ENCODE measurements around the gene PRICKLE2.

The PRICKLE2 gene

GRCh38 chr3:64203969-64204908, 21.0 kb downstream of the PRICKLE2 start:
- no peaks in the 10 kb centered on the region for H3K36me3 ChIP-seq (ENCODE audit: insufficient read depth, low read length)
- H3K4me1 ChIP-seq (ENCODE audit: insufficient read depth, low read length), result peaks cover 16% of the 10 kb centered on the region; the same call in 1 of the 2 replicates
- H3K9me3 ChIP-seq (ENCODE audit: insufficient read depth, low read depth, low read length), result no peaks in the 10 kb centered on the region
- H3K4me3 ChIP-seq (ENCODE audit: low read length), result no peak overlapping the region
- no peak overlapping the region for H3K27ac ChIP-seq (ENCODE audit: low read depth, low read length)
- WGBS, result 87% methylated on average over 7 of the region's 7 CpGs
- no peaks in the 10 kb centered on the region for H3K27me3 ChIP-seq (ENCODE audit: insufficient read depth, low read length)
- H3K9ac ChIP-seq (ENCODE audit: low read depth, low read length), result no peak overlapping the region

- Histone ChIP-seq H3K4me3 (ENCODE audit: low read length) (no peak overlapping the region), H3K36me3 (ENCODE audit: insufficient read depth, low read length) (peaks cover 6% of the 10 kb centered on the region; the same call in 1 of the 2 replicates), H3K9me3 (ENCODE audit: insufficient read depth, low read depth, low read length) (no peaks in the 10 kb centered on the region), H3K27me3 (ENCODE audit: insufficient read depth, low read length) (no peaks in the 10 kb centered on the region), H3K4me1 (ENCODE audit: insufficient read depth, low read length) (peaks cover 16% of the 10 kb centered on the region; the same call in 1 of the 2 replicates), H3K27ac (ENCODE audit: low read depth, low read length) (no peak overlapping the region), H3K9ac (ENCODE audit: low read depth, low read length) (no peak overlapping the region)
- 95% methylated on average over 2 of the region's 2 CpGs for WGBS
These were observed 22.1 kb downstream of the PRICKLE2 start for GRCh38 chr3:64203216-64203615.

GRCh38 chr3:64199932-64200331, 25.3 kb downstream of the PRICKLE2 start:
- H3K9me3 ChIP-seq (ENCODE audit: insufficient read depth, low read depth, low read length), result no peaks in the 10 kb centered on the region
- H3K27ac ChIP-seq (ENCODE audit: low read depth, low read length), result no peak overlapping the region
- no peak overlapping the region for H3K9ac ChIP-seq (ENCODE audit: low read depth, low read length)
- H3K4me1 ChIP-seq (ENCODE audit: insufficient read depth, low read length), result peaks cover 26% of the 10 kb centered on the region
- H3K27me3 ChIP-seq (ENCODE audit: insufficient read depth, low read length), result no peaks in the 10 kb centered on the region
- no peak overlapping the region for H3K4me3 ChIP-seq (ENCODE audit: low read length)
- WGBS, result 91% methylated on average over 2 of the region's 2 CpGs
- H3K36me3 ChIP-seq (ENCODE audit: insufficient read depth, low read length), result peaks cover 15% of the 10 kb centered on the region; the same call in 1 of the 2 replicates

- WGBS, result 73% methylated on average over 5 of the region's 5 CpGs
- peak overlapping the region; percentile 71 for H3K27ac ChIP-seq (ENCODE audit: low read depth, low read length)
- no peak overlapping the region for H3K4me3 ChIP-seq (ENCODE audit: low read length)
- peak overlapping the region; percentile 23; the same call in 1 of the 2 replicates for H3K9ac ChIP-seq (ENCODE audit: low read depth, low read length)
- peaks cover 12% of the 10 kb centered on the region for H3K9me3 ChIP-seq (ENCODE audit: insufficient read depth, low read depth, low read length)
- H3K27me3 ChIP-seq (ENCODE audit: insufficient read depth, low read length), result no peaks in the 10 kb centered on the region
- H3K4me1 ChIP-seq (ENCODE audit: insufficient read depth, low read length), result peaks cover 17% of the 10 kb centered on the region
- peaks cover 19% of the 10 kb centered on the region; the same call in 1 of the 2 replicates for H3K36me3 ChIP-seq (ENCODE audit: insufficient read depth, low read length)
These were observed 28.9 kb downstream of the PRICKLE2 start for GRCh38 chr3:64196236-64196929.

- Histone ChIP-seq H3K27ac (ENCODE audit: low read depth, low read length) (peak overlapping the region; percentile 71), H3K36me3 (ENCODE audit: insufficient read depth, low read length) (peaks cover 19% of the 10 kb centered on the region; the same call in 1 of the 2 replicates), H3K9me3 (ENCODE audit: insufficient read depth, low read depth, low read length) (peaks cover 12% of the 10 kb centered on the region), H3K9ac (ENCODE audit: low read depth, low read length) (peak overlapping the region; percentile 23; the same call in 1 of the 2 replicates), H3K4me1 (ENCODE audit: insufficient read depth, low read length) (peaks cover 17% of the 10 kb centered on the region), H3K4me3 (ENCODE audit: low read length) (no peak overlapping the region), H3K27me3 (ENCODE audit: insufficient read depth, low read length) (no peaks in the 10 kb centered on the region)
- no CpG with 5 or more reads among the region's 1 CpG for WGBS
These were observed 29.5 kb downstream of the PRICKLE2 start for GRCh38 chr3:64195789-64196188.

- H3K9ac ChIP-seq (ENCODE audit: low read depth, low read length), result no peak overlapping the region
- WGBS, result 89% methylated on average over 6 of the region's 6 CpGs
- H3K27me3 ChIP-seq (ENCODE audit: insufficient read depth, low read length), result no peaks in the 10 kb centered on the region
- H3K36me3 ChIP-seq (ENCODE audit: insufficient read depth, low read length), result peaks cover 4% of the 10 kb centered on the region; the same call in 1 of the 2 replicates
- H3K4me1 ChIP-seq (ENCODE audit: insufficient read depth, low read length), result peaks cover 42% of the 10 kb centered on the region
- H3K4me3 ChIP-seq (ENCODE audit: low read length), result no peak overlapping the region
- peaks cover 12% of the 10 kb centered on the region for H3K9me3 ChIP-seq (ENCODE audit: insufficient read depth, low read depth, low read length)
- H3K27ac ChIP-seq (ENCODE audit: low read depth, low read length), result no peak overlapping the region
These were observed 33.4 kb downstream of the PRICKLE2 start for GRCh38 chr3:64191822-64192221.

- Histone ChIP-seq H3K9me3 (ENCODE audit: insufficient read depth, low read depth, low read length) (peaks cover 12% of the 10 kb centered on the region), H3K4me3 (ENCODE audit: low read length) (no peak overlapping the region), H3K27ac (ENCODE audit: low read depth, low read length) (no peak overlapping the region), H3K4me1 (ENCODE audit: insufficient read depth, low read length) (peaks cover 34% of the 10 kb centered on the region), H3K27me3 (ENCODE audit: insufficient read depth, low read length) (no peaks in the 10 kb centered on the region), H3K9ac (ENCODE audit: low read depth, low read length) (no peak overlapping the region), H3K36me3 (ENCODE audit: insufficient read depth, low read length) (peaks cover 4% of the 10 kb centered on the region; the same call in 1 of the 2 replicates)
- WGBS, result 93% methylated on average over 7 of the region's 8 CpGs
These were observed 34.5 kb downstream of the PRICKLE2 start for GRCh38 chr3:64190517-64191515.

- Histone ChIP-seq H3K9me3 (ENCODE audit: insufficient read depth, low read depth, low read length) (peaks cover 7% of the 10 kb centered on the region), H3K27me3 (ENCODE audit: insufficient read depth, low read length) (no peaks in the 10 kb centered on the region), H3K27ac (ENCODE audit: low read depth, low read length) (peak overlapping the region; percentile 29; the same call in 1 of the 2 replicates), H3K4me3 (ENCODE audit: low read length) (no peak overlapping the region), H3K9ac (ENCODE audit: low read depth, low read length) (no peak overlapping the region; the same call in 1 of the 2 replicates), H3K4me1 (ENCODE audit: insufficient read depth, low read length) (peaks cover 30% of the 10 kb centered on the region; the same call in 1 of the 2 replicates), H3K36me3 (ENCODE audit: insufficient read depth, low read length) (no peaks in the 10 kb centered on the region; the same call in 1 of the 2 replicates)
- 75% methylated on average over 7 of the region's 7 CpGs for WGBS
These were observed 36.3 kb downstream of the PRICKLE2 start for GRCh38 chr3:64188810-64189560.

GRCh38 chr3:64187065-64187959, 38.0 kb downstream of the PRICKLE2 start:
- H3K9ac ChIP-seq (ENCODE audit: low read depth, low read length), result no peak overlapping the region
- H3K4me3 ChIP-seq (ENCODE audit: low read length), result no peak overlapping the region
- 0 out of 2 replicates have a peak overlapping the region, but pooled peaks have one; percentile 32 for H3K27ac ChIP-seq (ENCODE audit: low read depth, low read length)
- no peaks in the 10 kb centered on the region for H3K9me3 ChIP-seq (ENCODE audit: insufficient read depth, low read depth, low read length)
- H3K4me1 ChIP-seq (ENCODE audit: insufficient read depth, low read length), result peaks cover 30% of the 10 kb centered on the region; the same call in 1 of the 2 replicates
- no peaks in the 10 kb centered on the region for H3K27me3 ChIP-seq (ENCODE audit: insufficient read depth, low read length)
- 78% methylated on average over 9 of the region's 9 CpGs for WGBS
- H3K36me3 ChIP-seq (ENCODE audit: insufficient read depth, low read length), result no peaks in the 10 kb centered on the region

Measured in HUES64 (cell line).